CD4-positive, alpha-beta T cell (primary cell): ENCODE measurements around the gene WNK2. TPM values are rescaled to one million over a fixed set of nuclear protein-coding genes. Genes with fewer than 3 reads are reported as not detected.
A peak's percentile ranks its signal among the peaks of the same experiment; 100 is the strongest.

Experiments
- ATAC-seq: fragments of 200-7000 bp; cut with Tn5 transposase; one replicate; pipeline ENCODE4 v1.10.0; 2022; ENCODE audit warnings: mild to moderate bottlenecking; ENCODE audit not compliant: poor library complexity
- CTCF ChIA-PET: fragments of 350-600 bp; sonication (Branson Sonifier 250); formaldehyde crosslinking; loops from one replicate; lab custom pipeline; 2021; ENCODE audit warnings: antibody characterized with exemption, inconsistent platforms; lab: Charles Lee
- POLR2A ChIA-PET: fragments of 350-600 bp; sonication (Branson Sonifier 250); formaldehyde crosslinking; loops from one replicate; lab custom pipeline; 2021; ENCODE audit warnings: antibody characterized with exemption, inconsistent platforms; lab: Charles Lee
- DNase-seq, 14 experiments: peaks; one replicate each; pipeline ENCODE4 v3.0.0-alpha.2; 2013 to 2020; ENCODE audit warnings: mixed read lengths in 2 of 14
- H3K27ac ChIP-seq, 2 donors: one replicate each; pipeline versions ENCODE4 v1.5.1 to v1.7.0; 2013; ENCODE audit warnings: low read length in 2 of 2, low read depth in 1 of 2, mild to moderate bottlenecking in 1 of 2
- H3K27me3 ChIP-seq, 2 experiments: 1 replicate in 1 of 2; 2 replicates in 1 of 2; pipeline versions ENCODE4 v1.6.1 to v1.7.0; 2013; ENCODE audit warnings: low read length in 2 of 2, control low read depth in 1 of 2, mild to moderate bottlenecking in 1 of 2, moderate library complexity in 1 of 2; ENCODE audit not compliant: insufficient read depth in 2 of 2, control insufficient read depth in 1 of 2
- H3K36me3 ChIP-seq: one replicate; pipeline ENCODE4 v1.6.1; 2013; ENCODE audit warnings: low read length, control low read depth; ENCODE audit not compliant: insufficient read depth
- H3K4me1 ChIP-seq: one replicate; pipeline ENCODE4 v1.6.1; 2013; ENCODE audit warnings: low read length, control low read depth; ENCODE audit not compliant: insufficient read depth
- H3K4me3 ChIP-seq: one replicate; pipeline ENCODE4 v1.5.1; 2013; ENCODE audit warnings: mild to moderate bottlenecking, low read length, moderate library complexity
- H3K9me3 ChIP-seq, 2 experiments: 1 replicate in 1 of 2; 2 replicates in 1 of 2; pipeline versions ENCODE4 v1.6.1 to v1.7.0; 2013; ENCODE audit warnings: low read length in 2 of 2, mild to moderate bottlenecking in 2 of 2, control low read depth in 1 of 2, moderate library complexity in 1 of 2; ENCODE audit not compliant: control insufficient read depth in 1 of 2, insufficient read depth in 1 of 2
- H3K27ac Mint-ChIP-seq: one replicate; pipeline ENCODE4 v1.8.0; 2020; ENCODE audit warnings: mixed read lengths
- H3K27me3 Mint-ChIP-seq: one replicate; pipeline ENCODE4 v1.8.0; 2021; ENCODE audit warnings: mixed read lengths
- H3K36me3 Mint-ChIP-seq: one replicate; pipeline ENCODE4 v1.8.0; 2021; ENCODE audit warnings: low read depth, mixed read lengths
- H3K4me1 Mint-ChIP-seq: one replicate; pipeline ENCODE4 v1.8.0; 2021; ENCODE audit warnings: low read depth, mixed read lengths
- H3K4me3 Mint-ChIP-seq: one replicate; pipeline ENCODE4 v1.8.0; 2020; ENCODE audit warnings: mild to moderate bottlenecking, mixed read lengths
- H3K9me3 Mint-ChIP-seq: one replicate; pipeline ENCODE4 v1.8.0; 2020; ENCODE audit warnings: mixed read lengths
- intact Hi-C, 2 experiments: fragments of 100-400 bp; cut with DNase I in 1 of 2; cut with micrococcal nuclease in 1 of 2; formaldehyde crosslinking; loops; one replicate each; pipeline versions ENCODE4 v1.15.1 to v1.9.0; 2023 to 2025; cut with DNase I, micrococcal nuclease
- total RNA-seq, 174 experiments: library from RNA in 2 of 174; stranded (reverse) in 2 of 174; gene quantifications; one replicate each; pipeline ENCODE4 v1.2.3 and lab custom pipeline; 2021 to 2026
- TF ChIP-seq, protein P1 (sequence below): fragments of 200-600 bp; IDR thresholded peaks from one replicate; pipeline ENCODE4 v1.8.0; 2022; ENCODE audit warnings: antibody characterized with exemption, mild to moderate bottlenecking

WNK2 gene
- total RNA-seq, 2 experiments from 2014 or later = 0.19 to 0.22 TPM

DNA sequence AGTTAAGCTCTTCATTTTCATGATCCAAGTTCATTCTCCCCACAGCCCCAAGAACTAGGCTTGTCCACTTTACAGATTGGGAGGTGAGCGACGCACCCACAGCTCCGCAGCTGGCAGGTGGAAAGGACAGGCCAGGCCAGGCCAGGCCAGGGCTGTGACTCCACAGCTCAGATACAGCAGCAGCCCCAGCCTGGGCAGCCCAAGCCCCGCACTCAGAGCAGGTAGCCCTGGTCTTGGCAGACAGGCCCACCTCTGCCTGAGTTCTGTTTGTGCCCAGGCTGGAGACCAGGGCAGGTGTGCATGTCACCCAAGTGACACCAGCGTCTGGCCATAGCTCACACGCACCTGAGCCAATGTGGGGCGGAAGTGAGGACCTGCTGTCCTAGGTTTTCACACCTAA lies 124.7 kb downstream of the WNK2 start:
- Mint-ChIP-seq H3K27ac (no peak overlapping the region), H3K27me3 (peaks cover 4% of the 10 kb centered on the region), H3K9me3 (no peaks in the 10 kb centered on the region), H3K4me1 (no peaks in the 10 kb centered on the region), H3K36me3 (no peaks in the 10 kb centered on the region), H3K4me3 (no peak overlapping the region)
- intact Hi-C loops = loop anchor here (10.0 kb wide), 2 partner anchors 304 to 464 kb away; no protein-coding TSS in a partner anchor
- Histone ChIP-seq H3K4me1 (no peaks in the 10 kb centered on the region), H3K36me3 (no peaks in the 10 kb centered on the region), H3K27ac (no peak overlapping the region), H3K9me3 (no peaks in the 10 kb centered on the region), H3K27me3 (no peaks in the 10 kb centered on the region), H3K4me3 (no peak overlapping the region)
- DNase-seq (no peak), ATAC-seq (no peak)
- TF ChIP-seq, protein P1, sequence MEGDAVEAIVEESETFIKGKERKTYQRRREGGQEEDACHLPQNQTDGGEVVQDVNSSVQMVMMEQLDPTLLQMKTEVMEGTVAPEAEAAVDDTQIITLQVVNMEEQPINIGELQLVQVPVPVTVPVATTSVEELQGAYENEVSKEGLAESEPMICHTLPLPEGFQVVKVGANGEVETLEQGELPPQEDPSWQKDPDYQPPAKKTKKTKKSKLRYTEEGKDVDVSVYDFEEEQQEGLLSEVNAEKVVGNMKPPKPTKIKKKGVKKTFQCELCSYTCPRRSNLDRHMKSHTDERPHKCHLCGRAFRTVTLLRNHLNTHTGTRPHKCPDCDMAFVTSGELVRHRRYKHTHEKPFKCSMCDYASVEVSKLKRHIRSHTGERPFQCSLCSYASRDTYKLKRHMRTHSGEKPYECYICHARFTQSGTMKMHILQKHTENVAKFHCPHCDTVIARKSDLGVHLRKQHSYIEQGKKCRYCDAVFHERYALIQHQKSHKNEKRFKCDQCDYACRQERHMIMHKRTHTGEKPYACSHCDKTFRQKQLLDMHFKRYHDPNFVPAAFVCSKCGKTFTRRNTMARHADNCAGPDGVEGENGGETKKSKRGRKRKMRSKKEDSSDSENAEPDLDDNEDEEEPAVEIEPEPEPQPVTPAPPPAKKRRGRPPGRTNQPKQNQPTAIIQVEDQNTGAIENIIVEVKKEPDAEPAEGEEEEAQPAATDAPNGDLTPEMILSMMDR = no peak
- ChIA-PET POLR2A (no interaction called here), CTCF (no interaction called here)

DNA sequence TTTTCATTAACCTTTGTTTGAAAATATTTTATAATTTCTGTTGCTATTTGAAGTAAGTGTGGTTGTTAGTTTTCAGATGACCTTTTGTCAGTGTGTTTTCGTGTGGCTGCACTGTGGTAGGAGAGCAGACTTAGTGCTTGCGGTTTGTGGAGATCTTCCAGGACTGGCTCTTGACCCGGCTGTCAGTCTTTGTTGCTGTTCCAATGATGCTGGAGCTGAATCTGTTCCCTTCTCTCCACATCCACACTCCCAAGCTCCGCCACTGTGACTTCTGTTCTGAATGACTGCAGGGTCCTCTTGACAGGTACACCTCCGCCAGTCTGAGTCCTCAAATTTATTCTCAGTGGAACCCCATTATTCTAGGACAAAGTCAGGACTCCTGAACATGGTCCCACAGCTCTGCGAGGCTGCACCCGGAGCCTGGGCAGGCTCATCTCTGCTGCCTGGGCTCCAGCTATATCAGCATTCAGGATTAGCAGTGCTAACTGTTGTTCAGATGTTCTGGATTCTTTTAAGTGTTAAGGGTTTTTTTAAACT lies 126.0 kb downstream of the WNK2 start:
- no peak overlapping the region for H3K27ac ChIP-seq
- DNase-seq (no peak), ATAC-seq (no peak)
- H3K4me3 ChIP-seq = no peak overlapping the region
- no peak overlapping the region for H3K4me3 Mint-ChIP-seq
- intact Hi-C loops = loop anchor here (10.0 kb wide), 2 partner anchors 305 to 465 kb away; no protein-coding TSS in a partner anchor
- no peaks in the 10 kb centered on the region for H3K4me1 Mint-ChIP-seq
- POLR2A ChIA-PET = no interaction called here
- TF ChIP-seq, protein P1 = no peak
- H3K9me3 ChIP-seq = no peaks in the 10 kb centered on the region
- H3K27me3 Mint-ChIP-seq = peaks cover 4% of the 10 kb centered on the region
- H3K27me3 ChIP-seq = no peaks in the 10 kb centered on the region
- no peaks in the 10 kb centered on the region for H3K36me3 Mint-ChIP-seq
- H3K4me1 ChIP-seq = no peaks in the 10 kb centered on the region
- no peak overlapping the region for H3K27ac Mint-ChIP-seq
- CTCF ChIA-PET = no interaction called here
- H3K9me3 Mint-ChIP-seq = no peaks in the 10 kb centered on the region
- H3K36me3 ChIP-seq = no peaks in the 10 kb centered on the region

DNA sequence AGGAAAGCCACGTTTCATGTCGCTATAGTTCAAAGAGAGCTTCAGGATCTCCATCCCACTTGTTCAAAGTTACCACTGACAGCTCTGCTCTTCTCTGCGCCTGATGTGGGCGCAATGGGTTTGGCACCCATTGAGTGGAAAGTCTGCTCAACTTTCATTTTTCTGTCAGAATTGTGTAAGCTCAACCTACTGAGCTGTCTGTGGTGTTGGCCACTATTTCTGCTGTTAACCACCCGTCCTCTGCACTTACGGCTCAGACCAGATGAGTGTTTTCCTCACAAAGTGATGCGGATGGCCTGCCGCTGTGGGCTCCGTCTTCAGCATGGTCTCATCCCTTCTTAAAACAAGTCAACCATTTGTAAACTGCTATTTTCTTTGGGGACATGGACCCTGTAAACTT lies 131.2 kb downstream of the WNK2 start:
- peaks cover 6% of the 10 kb centered on the region for H3K4me1 Mint-ChIP-seq
- DNase-seq (peak in 2 of 14 experiments; percentile 4 to 26), ATAC-seq (no peak)
- no peak overlapping the region for H3K27ac Mint-ChIP-seq
- peaks cover 20% of the 10 kb centered on the region for H3K27me3 Mint-ChIP-seq
- H3K9me3 Mint-ChIP-seq = no peaks in the 10 kb centered on the region
- H3K27me3 ChIP-seq = peaks cover 15 to 23% of the 10 kb centered on the region in 2 experiments
- no peaks in the 10 kb centered on the region for H3K36me3 ChIP-seq
- H3K27ac ChIP-seq = no peak overlapping the region
- no peaks in the 10 kb centered on the region for H3K36me3 Mint-ChIP-seq
- TF ChIP-seq, protein P1 = no peak
- intact Hi-C loops = no loop called here
- peaks cover 8% of the 10 kb centered on the region for H3K4me1 ChIP-seq
- ChIA-PET POLR2A (no interaction called here), CTCF (no interaction called here)
- H3K9me3 ChIP-seq = peaks cover 0 to 8% of the 10 kb centered on the region in 2 experiments
- no peak overlapping the region for H3K4me3 ChIP-seq
- no peak overlapping the region for H3K4me3 Mint-ChIP-seq
